Pons (tissue), 1 donor: ENCODE results near the gene NCMAP.
"Not testable (repeated sequence)": the region's sequence is repeated elsewhere in the genome, so short reads cannot be mapped to it uniquely, and the experiment has no call there.

Experiments used
- DNase-seq: peaks from one replicate; pipeline ENCODE4 v3.0.0-alpha.2; 2016; ENCODE audit warnings: low spot score

NCMAP gene

GRCh38 chr1:24555591-24556413, at the start of gene NCMAP:
NCMAP (plus strand) TSS chr1:24556087; CDS start chr1:24595431, 39,344 bp downstream.
- no peak for DNase-seq

- DNase-seq: no peak
Observed at GRCh38 chr1:24506691-24507381, 49.1 kb upstream of the NCMAP start.

GRCh38 chr1:24507405-24507804, 48.5 kb upstream of the NCMAP start:
- no peak for DNase-seq

GRCh38 chr1:24508911-24509310, 47.0 kb upstream of the NCMAP start:
- DNase-seq: no peak

- no peak for DNase-seq
Observed at GRCh38 chr1:24513706-24514105, 42.2 kb upstream of the NCMAP start.

GRCh38 chr1:24514946-24515345, 40.9 kb upstream of the NCMAP start:
- no peak for DNase-seq

GRCh38 chr1:24515671-24516209, 40.1 kb upstream of the NCMAP start:
- DNase-seq: not testable (repeated sequence)

- no peak for DNase-seq
Observed at GRCh38 chr1:24516506-24516905, 39.4 kb upstream of the NCMAP start.

- DNase-seq: no peak
Observed at GRCh38 chr1:24517898-24518297, 38.0 kb upstream of the NCMAP start.

GRCh38 chr1:24520282-24520681, 35.6 kb upstream of the NCMAP start:
- DNase-seq: not testable (repeated sequence)

GRCh38 chr1:24525606-24526005, 30.3 kb upstream of the NCMAP start:
- no peak for DNase-seq

- no peak for DNase-seq
Observed at GRCh38 chr1:24526045-24526444, 29.8 kb upstream of the NCMAP start.

- no peak for DNase-seq
Observed at GRCh38 chr1:24526940-24527542, 28.8 kb upstream of the NCMAP start.

GRCh38 chr1:24528744-24529143, 27.1 kb upstream of the NCMAP start:
- DNase-seq: no peak

GRCh38 chr1:24529292-24529691, 26.6 kb upstream of the NCMAP start:
- not testable (repeated sequence) for DNase-seq

GRCh38 chr1:24535021-24535424, 20.9 kb upstream of the NCMAP start:
- no peak for DNase-seq

- no peak for DNase-seq
Observed at GRCh38 chr1:24535778-24536177, 20.1 kb upstream of the NCMAP start.

GRCh38 chr1:24536391-24536840, 19.5 kb upstream of the NCMAP start:
- no peak for DNase-seq

- no peak for DNase-seq
Observed at GRCh38 chr1:24540051-24540905, 15.6 kb upstream of the NCMAP start.

GRCh38 chr1:24540906-24541710, 14.8 kb upstream of the NCMAP start:
- no peak for DNase-seq
